GM12801 (cell line): ENCODE measurements around the gene SUMO1.

Source experiments
- TF ChIP-seq, protein P1 (sequence below): IDR thresholded peaks from one replicate; pipeline ENCODE4 v1.5.1; 2011; ENCODE audit warnings: control low read depth; ENCODE audit not compliant: insufficient read length; ENCODE audit errors: extremely low read depth

SUMO1 gene

DNA sequence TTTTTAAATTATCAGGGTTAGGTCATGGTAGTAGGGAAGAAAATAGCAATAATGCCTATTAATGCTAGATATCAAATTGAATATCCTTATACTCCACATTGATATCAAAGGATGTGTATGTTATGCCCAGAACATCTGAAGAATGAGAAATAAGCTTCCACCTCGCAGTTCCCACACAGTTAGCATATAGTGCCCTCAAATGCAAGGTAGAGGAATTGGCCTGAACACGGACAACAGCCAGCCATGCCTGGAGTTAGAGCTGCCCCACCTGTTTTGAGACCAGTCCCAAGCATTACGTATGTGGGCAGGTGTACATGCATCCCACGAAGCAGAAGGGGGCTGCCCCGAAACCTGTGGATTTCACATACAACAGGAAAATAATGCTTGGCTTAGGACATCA is 79.6 kb downstream of the SUMO1 start:
- TF ChIP-seq, protein P1, sequence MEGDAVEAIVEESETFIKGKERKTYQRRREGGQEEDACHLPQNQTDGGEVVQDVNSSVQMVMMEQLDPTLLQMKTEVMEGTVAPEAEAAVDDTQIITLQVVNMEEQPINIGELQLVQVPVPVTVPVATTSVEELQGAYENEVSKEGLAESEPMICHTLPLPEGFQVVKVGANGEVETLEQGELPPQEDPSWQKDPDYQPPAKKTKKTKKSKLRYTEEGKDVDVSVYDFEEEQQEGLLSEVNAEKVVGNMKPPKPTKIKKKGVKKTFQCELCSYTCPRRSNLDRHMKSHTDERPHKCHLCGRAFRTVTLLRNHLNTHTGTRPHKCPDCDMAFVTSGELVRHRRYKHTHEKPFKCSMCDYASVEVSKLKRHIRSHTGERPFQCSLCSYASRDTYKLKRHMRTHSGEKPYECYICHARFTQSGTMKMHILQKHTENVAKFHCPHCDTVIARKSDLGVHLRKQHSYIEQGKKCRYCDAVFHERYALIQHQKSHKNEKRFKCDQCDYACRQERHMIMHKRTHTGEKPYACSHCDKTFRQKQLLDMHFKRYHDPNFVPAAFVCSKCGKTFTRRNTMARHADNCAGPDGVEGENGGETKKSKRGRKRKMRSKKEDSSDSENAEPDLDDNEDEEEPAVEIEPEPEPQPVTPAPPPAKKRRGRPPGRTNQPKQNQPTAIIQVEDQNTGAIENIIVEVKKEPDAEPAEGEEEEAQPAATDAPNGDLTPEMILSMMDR: no peak

DNA sequence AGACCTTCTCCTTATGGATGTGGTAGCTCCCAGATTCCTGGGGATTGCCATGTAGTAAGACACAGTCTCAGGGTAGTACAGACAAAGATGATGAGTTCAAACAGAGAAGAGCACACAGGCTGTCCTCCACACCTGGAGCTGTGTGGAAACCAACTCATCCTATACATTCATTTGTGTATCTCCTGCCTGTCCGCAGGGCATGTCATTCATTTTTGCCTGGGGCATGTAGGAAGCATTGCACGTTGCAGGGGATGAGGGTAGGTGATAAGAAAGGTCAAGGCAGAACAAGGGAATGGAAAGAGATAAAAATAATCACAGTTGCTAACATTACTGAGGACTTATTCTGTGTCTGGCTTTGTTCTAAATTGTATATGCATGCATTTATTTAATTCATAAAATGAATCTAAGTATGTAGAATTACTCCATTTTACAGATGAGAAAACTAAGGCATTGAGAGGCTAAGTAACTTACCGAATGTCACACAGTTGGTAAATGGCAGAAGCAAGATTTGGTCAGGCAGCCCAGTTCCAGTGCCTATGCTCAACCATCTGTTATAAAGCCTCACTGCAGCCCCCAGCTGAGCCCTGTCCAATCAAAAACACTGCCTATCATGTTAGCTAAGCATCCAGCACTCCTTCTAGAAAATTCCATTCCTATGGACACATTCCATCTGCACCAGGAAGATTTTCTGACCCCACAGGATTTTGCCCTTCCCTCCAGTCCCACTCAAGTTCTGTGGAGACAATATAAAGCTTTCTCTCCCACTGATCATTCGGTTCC is 81.0 kb downstream of the SUMO1 start:
- TF ChIP-seq, protein P1: no peak
